M059J (cell line): ENCODE measurements around the gene HSPA1A. TPM values are rescaled to one million over a fixed set of nuclear protein-coding genes. Genes with fewer than 3 reads are reported as not detected.
"Not testable (repeated sequence)": the region's sequence is repeated elsewhere in the genome, so short reads cannot be mapped to it uniquely, and the experiment has no call there.

Experiments used
- DNase-seq: peaks from one replicate; pipeline ENCODE4 v3.0.0-alpha.2; 2012; ENCODE audit warnings: low read depth
- total RNA-seq: library from RNA; depleted of rRNA; stranded (reverse); fragments of >200 nt; shearing (Covaris generic); gene quantifications from 2 replicates; pipeline ENCODE4 v1.2.3, GENCODE V29; 2014

Gene HSPA1A
- total RNA-seq, 1 experiment from 2014 or later: 238 TPM

DNA sequence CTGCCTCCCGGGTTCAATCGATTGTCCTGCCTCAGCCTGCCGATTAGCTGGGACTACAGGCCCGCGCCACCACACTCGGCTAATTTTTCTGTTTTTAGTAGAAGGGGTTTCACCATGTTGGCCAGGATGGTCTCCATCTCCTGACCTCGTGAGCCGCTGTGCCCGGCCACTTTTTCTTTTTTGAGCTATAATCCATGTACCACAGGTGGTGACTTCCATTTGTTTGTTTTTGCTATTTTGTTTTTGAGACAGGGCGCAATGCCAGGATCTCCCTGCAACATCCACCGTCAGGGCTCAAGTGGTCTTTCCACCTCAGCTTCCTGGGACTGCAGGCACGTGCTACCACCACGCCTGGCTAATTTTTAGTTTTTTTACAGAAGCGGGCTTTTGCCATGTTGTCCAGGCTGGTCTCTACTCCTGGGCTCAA lies 20.7 kb downstream of the HSPA1A start:
- DNase-seq: no peak

DNA sequence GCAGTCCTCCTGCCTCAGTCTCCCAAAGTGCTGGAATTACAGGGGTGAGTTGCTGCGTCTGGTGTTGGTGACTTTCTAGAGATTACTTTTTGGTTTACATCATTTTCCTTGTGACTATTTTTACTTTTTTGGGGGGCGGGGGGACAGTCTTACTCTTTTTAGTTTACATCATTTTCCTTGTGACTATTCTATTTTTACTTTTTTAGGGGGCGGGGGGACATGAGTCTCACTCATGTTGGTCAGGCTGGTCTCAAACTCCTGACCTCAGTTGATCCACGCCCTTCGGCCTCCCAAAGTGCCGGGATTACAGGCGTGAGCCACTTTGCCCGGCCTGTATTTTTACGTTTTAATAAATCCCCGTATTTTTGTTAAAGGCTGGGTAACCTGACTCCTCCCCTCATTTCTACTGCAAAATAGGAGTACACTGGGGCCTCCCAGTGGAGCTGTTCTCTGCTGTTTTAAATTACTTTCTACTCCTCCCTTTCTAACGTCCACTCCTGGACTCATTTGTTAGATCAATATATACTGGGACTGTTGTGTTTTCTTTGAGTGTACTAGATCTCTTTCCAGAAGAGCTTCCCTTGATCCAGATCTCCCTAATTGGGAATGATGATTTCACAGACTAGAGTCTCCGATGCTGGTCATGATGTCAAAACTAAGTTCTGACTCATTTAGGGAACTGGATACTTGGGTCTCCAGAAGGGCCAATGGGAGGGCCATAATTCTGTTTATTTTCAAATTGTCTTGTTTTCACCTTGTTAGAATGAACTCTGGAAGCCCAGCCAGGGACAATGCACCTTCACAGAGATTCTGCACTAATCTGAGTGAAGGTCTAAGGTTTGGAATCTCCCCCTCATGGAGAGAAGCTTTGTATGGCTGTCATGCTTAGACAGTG lies 21.4 kb downstream of the HSPA1A start:
- DNase-seq: peak; percentile 45

DNA sequence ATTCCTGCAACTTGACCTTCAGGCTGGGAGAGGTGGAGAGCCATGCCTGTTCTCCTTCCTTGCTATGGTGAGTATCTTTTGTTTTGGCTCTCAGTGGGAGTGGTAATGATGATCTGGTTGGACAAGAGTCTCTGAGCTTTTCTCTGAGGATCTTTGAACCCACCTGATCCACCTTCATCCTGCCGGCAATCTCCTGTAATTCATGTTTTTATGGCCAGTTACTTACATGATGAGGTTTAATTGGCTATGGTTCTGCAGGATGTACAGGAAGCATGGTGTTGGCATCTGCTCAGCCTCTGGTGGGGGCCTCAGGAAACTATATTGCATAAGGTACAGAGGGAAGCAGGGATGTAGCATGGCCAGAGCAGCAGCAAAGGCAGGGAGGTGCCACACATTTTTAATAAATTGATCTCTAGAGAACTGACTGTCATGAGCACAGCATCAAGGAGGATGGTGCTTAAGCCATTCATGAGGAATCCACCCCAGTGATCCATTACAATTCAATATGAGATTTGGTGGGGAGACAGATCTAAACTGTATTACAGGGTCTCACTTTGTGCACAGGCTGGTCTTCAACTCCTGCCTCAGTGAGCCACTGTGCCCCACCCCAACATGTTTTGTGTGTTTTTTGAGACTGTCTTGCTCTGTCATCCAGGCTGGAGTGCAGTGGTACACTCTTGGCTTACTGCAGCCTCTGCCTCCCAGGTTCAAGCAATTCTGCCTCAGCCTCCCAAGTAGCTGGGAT lies 22.2 kb downstream of the HSPA1A start:
- DNase-seq: no peak

DNA sequence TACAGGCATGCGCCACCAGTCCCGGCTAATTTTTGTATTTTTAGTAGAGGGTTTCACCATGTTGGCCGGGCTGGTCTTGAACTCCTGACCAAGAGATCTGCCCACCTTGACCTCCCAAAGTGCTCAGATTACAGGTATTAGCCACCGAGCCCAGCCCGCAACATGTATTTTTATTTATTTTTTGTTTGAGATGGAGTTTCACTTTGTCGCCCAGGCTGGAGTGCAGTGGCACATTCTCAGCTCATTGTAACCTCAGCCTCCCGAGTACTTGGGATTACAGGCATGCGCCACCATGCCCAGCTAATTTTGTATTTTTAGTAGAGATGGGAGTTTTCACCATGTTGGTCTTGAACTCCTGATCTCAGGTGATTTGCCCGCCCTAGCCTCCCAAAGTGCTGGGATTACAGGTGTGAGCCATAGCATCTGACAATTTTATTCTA lies 22.8 kb downstream of the HSPA1A start:
- not testable (repeated sequence) for DNase-seq

DNA sequence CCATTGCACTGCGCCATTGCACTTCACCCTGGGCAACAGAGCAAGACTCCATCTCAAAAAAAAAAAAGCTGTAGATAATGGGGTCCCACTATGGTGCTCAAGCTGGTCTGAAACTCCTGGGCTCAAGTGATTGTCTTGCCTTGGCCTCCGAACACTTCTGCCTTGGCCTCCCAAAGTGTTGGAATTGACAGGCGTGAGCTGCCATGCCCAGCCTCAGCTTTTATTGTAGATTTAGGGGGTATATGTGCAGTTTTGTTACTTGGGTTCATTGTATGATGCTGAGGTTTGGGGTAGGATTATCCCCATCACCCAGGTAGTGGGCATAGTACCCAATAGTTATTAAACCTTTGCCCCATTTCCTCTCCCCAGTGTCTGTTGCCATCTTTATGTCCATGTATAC lies 23.6 kb downstream of the HSPA1A start:
- no peak for DNase-seq

DNA sequence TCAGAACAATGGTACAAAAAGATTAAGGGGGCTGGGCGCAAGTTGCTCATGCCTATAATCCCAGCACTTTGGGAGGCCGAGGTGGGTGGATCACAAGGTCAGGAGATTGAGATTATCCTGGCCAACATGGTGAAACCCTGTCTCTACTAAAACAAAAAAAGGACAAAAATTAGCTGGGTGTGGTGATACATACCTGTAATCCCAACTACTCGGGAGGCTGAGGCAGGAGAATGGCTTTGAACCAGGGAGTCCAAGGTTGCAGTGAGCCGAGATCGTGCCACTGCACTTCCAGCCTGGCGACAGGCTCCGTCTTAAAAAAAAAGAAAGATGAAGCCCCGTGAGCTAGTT lies 24.4 kb downstream of the HSPA1A start:
- not testable (repeated sequence) for DNase-seq

DNA sequence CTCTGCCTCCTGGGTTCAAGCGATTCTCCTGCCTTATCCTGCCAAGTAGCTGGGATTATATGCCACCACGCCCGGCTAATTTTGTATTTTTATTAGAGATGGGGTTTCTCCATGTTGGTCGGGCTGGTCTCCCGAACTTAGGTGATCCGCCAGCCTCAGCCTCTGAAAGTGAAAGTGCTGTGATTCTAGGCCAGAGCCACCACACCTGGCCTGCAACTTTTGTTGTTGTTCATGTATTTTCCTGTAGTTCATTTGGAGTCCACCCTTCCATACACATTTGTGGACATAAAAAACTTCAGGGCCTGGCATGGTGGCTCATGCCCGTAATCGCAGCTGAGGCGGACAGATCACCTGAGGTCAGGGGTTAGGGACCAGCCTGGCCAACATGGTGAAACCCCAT lies 26.7 kb downstream of the HSPA1A start:
- peak; percentile 36 for DNase-seq

DNA sequence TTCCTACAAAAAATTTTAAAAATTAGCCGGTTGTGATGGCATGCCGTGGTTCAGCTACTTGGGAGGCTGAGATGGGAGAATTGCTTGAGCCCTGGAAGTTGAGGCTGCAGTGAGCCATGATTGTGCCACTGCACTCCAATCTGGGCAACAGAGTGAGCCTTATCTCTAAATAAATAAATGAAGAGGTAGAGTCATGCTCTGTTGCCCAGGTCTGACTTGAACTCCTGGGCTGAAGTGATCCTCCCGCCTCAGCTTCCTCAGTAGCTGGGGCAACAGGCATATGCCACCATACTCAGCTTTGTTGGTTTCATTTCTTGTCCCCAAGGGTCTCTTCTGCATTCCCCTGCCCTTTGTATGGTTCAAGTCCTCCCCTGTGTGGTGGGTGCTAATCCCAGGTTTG lies 29.2 kb downstream of the HSPA1A start:
- DNase-seq: no peak

DNA sequence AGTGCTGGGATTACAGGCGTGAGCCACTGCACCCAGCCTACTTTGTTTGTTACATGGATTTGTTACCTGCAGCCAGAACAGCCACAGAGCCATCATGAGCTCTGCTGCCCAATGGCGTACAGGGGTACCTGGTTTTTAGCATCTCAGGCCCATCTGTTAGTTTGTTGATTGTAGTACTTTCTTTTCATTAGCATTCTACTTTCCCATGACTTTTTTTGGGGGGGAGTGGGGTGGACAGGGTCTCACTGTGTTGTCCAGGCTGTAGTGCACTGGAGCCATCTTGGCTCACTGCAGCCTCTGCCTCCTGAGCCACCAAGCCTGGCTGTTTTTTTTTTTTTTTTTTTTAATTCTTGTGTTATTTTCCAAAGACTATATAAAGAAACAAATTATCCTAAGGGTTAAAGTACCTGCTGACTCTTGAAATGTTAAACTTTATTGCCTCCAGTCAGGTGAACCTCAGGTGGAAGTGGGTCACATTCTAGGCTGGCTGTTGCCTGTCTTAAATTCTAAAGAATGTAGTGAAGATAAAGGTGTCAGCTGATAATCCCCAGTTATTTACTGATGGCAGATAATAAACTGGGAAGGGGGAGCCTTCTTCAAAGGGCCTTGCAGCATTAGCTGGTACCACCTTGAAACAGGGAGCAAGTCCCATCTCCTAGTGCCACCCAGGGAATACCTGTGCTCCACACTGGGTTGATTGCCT lies 32.1 kb downstream of the HSPA1A start:
- no peak for DNase-seq

DNA sequence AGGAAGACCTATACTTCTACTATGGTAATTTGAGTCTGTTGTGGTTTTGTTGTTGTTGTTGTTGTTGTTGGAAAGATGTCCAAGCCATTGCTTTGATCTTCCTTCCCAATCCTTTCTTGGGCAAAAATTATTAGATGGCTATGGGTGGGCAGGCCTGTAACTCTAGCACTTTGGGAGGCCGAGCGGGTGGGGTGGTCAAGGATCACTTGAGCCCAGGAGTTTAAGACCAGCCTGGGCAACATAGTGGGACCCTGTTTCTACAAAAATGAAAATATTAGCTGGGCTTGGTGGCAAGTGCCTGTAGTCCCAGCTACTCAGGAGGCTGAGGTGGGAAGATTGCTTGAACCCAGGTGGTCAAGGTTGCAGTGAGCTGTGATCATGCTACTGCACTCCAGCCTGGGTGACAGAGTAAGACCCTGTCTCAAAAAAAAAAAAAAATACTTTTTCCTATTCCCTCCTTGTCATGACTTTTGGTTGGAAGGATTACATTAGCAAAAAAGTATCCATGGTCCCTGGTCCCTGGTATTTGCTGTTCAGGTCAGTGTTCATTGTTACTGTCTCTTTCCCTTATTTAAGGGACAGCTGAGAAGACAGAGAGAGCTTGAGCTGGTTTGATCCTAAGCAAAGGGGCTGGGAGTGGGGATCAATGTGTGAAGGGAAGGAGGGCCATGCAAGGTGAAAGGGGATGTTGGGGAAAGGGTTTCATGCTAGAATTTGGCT lies 35.6 kb downstream of the HSPA1A start:
- DNase-seq: no peak

DNA sequence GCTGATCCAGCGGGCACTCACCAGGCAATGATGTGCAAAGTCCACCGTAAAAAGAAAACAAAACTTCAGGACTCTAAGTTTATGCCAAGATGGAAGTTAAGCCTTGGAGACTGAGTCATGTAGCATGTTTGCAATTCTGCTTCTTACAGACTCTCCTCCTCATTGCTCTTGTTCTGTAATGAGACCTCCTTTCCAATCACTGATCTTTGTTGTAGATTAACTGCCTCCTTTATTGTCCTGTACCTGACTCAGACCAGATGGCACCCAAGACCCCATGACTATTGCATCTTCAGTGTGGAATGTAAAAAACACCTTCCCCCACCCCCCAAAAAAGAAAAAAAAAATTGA lies 36.1 kb downstream of the HSPA1A start:
- DNase-seq: no peak

DNA sequence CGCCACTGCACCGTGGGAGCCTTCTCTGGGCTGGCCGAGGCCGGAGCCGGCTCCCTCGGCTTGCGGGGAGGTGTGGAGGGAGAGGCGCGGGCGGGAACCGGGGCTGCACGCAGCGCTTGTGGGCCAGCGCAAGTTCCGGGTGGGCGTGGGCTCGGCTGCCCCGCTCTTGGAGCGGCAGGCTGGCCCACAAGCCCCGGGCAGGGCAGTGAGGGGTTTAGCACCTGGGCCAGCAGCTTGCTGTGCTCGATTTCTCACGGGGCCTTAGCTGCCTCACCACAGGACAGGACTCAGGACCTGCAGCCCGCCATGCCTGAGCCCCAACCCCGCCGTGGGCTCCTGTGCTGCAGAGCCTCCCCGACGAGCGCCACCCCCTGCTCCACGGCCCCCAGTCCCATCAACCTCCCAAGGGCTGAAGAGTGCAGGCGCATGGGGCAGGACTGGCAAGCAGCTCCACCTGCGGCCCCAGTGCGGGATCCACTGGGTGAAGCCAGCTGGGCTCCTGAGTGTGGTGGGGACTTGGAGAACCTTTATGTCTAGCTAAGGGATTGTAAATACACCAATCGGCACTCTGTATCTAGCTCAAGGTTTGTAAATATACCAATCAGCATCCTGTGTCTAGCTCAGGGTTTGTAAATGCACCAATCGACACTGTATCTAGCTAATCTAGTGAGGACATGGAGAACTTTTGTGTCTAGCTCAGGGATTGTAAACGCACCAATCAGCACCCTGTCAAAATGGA lies 36.8 kb downstream of the HSPA1A start:
- not testable (repeated sequence) for DNase-seq

DNA sequence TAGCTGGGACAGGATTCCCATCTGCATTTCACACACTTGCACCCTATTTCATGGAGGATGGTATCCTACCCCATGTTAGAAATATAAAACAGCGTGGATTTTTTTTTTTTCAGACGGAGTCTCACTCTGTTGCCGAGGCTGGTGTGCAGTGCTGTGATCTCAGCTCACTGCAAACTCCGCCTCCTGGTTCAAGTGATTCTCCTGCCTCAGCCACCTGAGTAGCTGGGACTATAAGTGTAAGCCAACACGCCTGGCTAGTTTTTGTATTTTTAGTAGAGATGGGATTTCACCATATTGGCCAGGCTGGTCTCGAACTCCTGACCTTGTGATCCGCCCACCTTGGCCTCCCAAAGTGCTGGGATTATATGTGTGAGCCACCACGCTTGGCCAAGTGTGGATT lies 42.4 kb downstream of the HSPA1A start:
- not testable (repeated sequence) for DNase-seq

DNA sequence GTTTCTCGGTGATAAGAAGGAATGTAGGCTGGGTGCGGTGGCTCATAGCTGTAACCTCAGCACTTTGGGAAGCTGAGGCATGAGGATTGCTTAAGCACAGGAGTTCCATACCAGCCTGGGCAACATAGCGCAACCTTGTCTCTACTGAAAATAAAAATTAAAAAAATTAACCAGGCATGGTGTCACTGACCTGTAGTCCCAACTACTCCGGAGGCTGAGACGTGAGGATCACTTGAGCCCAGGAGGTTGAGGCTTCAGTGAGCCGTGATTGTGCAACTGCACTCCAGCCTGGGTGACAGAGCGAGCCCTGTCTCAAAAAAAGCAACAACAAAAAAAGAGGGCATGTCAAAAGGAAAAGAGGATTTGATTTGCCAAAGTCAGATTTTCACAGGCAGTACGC lies 43.4 kb downstream of the HSPA1A start:
- DNase-seq: no peak

DNA sequence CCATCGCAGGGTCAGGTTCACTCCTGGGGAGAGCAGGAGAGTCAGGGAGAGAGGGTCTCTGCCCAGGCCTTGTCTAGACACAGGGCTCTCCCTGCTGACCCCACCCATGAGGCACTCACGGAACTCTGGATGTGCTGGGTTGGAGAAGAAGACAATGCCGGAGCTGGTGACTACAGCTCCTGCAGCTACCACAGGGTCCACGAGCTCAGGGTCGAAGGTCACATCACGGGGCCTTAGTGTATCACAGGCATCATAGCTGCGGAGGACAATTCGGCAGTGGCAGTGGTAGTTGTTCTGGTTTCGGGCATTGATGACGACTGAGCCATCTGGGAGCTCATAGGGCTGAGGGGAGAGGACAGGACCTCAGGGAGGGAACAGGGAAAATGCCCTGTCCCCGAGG lies 44.6 kb downstream of the HSPA1A start:
- DNase-seq: no peak

DNA sequence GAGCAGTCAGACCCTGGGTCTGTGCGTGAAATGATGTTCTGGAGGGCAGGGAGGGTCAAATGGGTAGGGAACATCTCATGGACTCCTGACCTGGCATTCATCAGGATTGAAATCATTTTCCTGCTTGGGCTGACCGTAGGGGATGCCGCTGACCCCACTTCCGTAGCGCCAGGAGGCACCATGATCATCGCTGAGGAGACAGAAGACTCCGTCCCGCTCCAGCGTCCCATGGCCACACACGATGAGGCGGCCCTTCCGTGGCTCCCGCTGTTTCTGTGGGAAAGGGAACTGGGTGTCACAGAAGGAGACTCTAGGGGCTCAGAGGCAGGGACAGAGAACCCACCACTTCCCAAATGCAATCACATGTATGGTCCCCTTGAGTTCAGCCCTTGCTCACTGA lies 45.0 kb downstream of the HSPA1A start:
- no peak for DNase-seq

DNA sequence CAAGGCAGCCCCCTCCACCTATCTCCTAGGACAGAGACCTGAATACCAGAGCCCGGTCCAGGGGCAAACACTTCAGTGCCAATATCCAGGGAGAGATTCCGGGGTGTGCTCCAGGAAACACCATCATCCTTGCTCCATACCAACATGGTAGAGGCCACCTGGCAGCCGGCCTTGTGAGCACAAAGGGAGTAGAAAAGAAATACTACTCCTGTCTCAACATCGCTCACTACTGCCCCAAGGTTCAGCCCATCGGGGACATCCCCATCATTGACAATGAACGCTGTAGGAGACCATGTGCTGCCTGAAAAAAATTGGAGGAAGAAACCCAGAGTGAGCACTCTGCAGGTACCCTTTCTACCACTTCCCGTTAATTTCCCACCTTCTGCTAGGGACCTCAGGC lies 45.8 kb downstream of the HSPA1A start:
- DNase-seq: no peak

DNA sequence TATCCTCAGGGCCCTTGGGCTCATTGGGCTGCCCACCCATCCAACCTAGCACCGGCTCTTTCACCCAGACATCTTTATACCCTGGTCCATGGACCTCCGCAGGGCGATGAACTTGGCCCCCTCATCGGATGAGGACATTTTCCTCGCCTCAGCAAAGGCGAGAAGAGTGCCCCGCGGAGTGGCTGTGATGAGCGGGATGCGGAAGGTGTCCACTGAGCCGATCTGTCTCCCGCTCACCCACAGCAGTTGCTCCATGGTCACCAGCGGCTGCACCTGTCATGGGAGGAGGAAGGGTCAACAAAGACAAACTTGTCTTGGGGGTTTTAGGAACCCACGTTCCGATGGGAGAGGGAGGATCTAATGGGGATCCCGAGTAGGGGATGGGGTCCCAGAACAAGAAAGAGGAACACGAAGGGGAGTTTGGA lies 46.6 kb downstream of the HSPA1A start:
- DNase-seq: no peak

DNA sequence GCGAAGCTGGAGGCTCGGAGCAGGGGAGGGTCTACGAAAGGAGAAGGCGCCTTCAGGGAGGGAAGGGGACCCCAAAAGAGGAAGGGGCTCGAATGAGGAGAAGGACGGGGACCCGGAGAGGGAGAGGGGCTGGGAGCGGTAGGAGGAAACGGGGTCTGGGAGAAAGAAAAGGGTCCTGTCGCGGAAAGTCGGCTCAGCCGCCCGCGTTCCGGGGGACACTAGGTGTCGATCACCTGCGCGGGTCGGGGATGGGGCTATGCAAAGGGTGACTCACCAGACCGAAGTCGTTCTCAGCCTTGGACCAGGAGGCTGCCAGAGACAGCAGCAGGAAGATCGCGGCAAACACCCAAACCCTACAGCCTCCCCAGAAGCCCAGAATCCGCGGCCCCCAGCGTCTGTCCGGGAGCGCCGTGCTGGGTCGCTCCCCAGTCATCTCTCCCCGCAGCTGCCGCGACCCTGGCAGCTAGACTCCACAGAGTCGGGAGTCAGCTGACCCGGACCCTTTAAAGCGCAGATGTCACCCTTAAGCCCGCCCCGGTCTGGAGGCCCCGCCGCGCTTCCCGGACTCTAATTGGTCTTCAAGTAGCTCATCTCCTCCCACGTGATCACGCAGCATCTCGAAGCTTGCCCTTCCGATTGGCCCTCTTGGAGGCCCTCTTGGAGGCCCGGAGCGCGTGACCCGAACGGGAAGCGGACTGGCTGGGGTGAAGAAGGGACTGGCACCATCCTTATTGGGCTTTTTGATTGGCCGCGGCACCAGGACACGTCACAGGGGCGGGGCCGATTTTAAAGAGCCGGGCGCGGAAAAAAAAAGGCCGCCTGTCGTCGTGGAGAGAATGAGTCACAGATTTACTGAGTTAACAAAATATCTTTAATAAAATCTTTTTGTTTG lies 47.2 kb downstream of the HSPA1A start, which contains the start of gene NEU1:
Gene NEU1, minus strand, starts transcription at position 478 of the 892 bp plus-strand sequence. Its CDS starts 45 bp downstream, at position 433.
- DNase-seq: peak; percentile 100

DNA sequence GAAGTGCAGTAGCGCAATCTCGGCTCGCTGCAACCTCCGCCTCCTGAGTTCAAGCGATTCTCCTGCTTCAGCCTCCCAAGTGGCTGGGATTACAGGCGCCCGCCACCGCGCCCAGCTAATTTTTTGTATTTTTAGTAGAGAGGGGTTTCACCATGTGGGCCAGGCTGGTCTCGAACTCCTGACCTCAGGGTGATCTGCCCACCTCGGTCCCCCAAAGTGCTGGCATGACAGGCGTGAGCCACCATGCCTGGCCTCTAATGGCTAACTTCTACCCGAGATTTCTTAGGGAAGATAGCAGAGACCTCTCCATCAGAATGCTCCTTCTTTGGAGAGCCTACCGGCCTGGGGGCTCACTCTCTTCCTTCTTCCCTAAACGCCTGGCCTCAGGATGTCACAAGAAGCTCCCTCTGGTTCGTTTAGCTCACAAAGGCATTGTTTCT lies 48.8 kb downstream of the HSPA1A start:
- not testable (repeated sequence) for DNase-seq
